Measurements from ENCODE around the gene CASP9. TPM values are rescaled to one million over a fixed set of nuclear protein-coding genes. Genes with fewer than 3 reads are reported as not detected.

The CASP9 gene
- total RNA-seq, 1 donor from 2014 or later = 8.5 TPM

DNA sequence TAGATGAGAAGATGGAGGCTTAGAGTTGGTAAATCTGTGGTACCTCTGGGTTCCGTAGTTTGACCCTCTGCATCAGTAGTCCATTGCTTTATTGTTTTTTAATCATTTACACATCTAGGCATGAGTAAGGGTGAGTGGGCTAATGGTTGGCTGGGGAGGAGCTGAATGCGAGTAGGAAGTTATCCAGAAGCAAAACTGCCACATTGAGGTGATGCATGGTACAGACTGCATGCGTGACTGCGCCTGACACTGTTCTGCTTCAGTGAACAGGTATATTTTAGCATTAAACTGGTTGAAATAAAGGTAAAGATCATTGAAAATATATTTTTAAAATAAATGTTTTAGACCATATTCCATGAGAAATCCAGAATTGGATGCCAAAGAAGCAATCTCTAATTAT lies 7.0 kb upstream of the CASP9 start:
- no peak overlapping the region for H3K27ac ChIP-seq (ENCODE audit: low read depth, low read length)
- peaks cover 5% of the 10 kb centered on the region for H4K20me1 ChIP-seq (ENCODE audit: insufficient read depth, low read length)
- no peaks in the 10 kb centered on the region for H3K4me1 Mint-ChIP-seq (ENCODE audit: low read depth, unreplicated experiment)
- no peak for DNase-seq (ENCODE audit: low read depth)
- FAIRE-seq = no peak
- peaks cover 27% of the 10 kb centered on the region for H3K79me2 ChIP-seq (ENCODE audit: insufficient read depth, low read length)
- H3K9me3 Mint-ChIP-seq (ENCODE audit: unreplicated experiment) = no peaks in the 10 kb centered on the region
- H3K4me2 ChIP-seq (ENCODE audit: low read length) = no peak overlapping the region
- H3K4me3 Mint-ChIP-seq (ENCODE audit: unreplicated experiment) = no peak overlapping the region
- peaks cover 3% of the 10 kb centered on the region for H3K36me3 Mint-ChIP-seq (ENCODE audit: low read depth, unreplicated experiment)
- no peaks in the 10 kb centered on the region for H3K27me3 ChIP-seq (ENCODE audit: insufficient read depth, low read length)
- H2AFZ ChIP-seq (ENCODE audit: low read depth, low read length) = no peak overlapping the region
- H3K27ac Mint-ChIP-seq (ENCODE audit: unreplicated experiment) = no peak overlapping the region
- TF ChIP-seq, protein P1, sequence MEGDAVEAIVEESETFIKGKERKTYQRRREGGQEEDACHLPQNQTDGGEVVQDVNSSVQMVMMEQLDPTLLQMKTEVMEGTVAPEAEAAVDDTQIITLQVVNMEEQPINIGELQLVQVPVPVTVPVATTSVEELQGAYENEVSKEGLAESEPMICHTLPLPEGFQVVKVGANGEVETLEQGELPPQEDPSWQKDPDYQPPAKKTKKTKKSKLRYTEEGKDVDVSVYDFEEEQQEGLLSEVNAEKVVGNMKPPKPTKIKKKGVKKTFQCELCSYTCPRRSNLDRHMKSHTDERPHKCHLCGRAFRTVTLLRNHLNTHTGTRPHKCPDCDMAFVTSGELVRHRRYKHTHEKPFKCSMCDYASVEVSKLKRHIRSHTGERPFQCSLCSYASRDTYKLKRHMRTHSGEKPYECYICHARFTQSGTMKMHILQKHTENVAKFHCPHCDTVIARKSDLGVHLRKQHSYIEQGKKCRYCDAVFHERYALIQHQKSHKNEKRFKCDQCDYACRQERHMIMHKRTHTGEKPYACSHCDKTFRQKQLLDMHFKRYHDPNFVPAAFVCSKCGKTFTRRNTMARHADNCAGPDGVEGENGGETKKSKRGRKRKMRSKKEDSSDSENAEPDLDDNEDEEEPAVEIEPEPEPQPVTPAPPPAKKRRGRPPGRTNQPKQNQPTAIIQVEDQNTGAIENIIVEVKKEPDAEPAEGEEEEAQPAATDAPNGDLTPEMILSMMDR (IDR thresholded peaks at IDR 0.05; ENCODE audit: insufficient read depth, low read depth, low read length) = no peak
- TF ChIP-seq EZH2 (IDR thresholded peaks at IDR 0.05; ENCODE audit: insufficient read depth, low read length) = no peak
- H3K9me3 ChIP-seq (ENCODE audit: insufficient read depth, low read depth, low read length) = no peaks in the 10 kb centered on the region
- H3K4me3 ChIP-seq (ENCODE audit: insufficient read depth, low read depth, low read length) = no peak overlapping the region
- peaks cover 9% of the 10 kb centered on the region for H3K4me1 ChIP-seq (ENCODE audit: insufficient read depth, low read length)
- H3K9ac ChIP-seq (ENCODE audit: low read length) = no peak overlapping the region
- no peaks in the 10 kb centered on the region for H3K27me3 Mint-ChIP-seq (ENCODE audit: low read depth, unreplicated experiment)
- H3K36me3 ChIP-seq (ENCODE audit: insufficient read depth, low read length) = peaks cover 5% of the 10 kb centered on the region

DNA sequence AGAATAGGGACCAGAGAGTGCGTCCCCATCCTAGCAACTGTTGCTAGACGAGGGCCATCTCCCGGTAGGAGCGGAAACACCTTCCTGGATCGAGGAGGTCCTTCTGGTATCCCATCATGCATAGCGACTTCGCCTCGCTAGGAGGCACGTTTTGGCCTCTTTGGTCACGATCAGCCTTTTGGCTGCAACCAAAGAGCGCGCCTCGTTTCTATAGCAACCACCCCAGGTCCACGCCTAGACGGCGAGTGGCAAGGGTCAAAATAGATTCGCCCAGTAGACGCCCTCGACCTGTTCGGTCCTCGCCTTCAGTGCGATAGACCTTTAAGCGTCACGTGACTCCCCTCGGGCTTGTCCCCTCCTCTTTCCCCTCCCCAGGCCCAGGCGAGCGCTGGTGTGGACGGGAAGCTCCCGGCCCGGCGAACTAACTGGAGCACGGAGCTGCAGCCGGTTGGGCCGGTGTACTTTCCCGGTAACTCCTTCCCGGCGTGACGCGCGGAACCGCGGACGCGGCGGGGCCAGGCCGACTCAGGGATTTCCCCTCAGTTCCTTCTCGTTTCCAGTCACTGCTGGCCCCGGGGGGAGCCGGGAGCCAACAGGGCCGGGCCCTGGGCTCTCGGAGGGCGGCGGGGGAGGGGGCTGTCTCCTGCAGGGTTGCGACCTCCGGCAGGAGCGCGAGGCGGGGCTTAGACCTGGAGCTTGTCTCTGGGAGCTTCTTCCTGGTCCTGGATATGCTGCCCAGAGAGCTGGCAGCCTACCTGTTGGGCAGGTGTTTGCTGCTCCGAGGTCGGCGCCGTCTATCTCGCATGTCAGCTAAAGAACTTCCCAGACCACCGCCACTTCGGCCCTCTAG lies 2.7 kb upstream of the CASP9 start, which contains the start of gene DNAJC16:
DNAJC16 (plus strand) TSS at position 359 of the 850 bp plus-strand sequence. CDS start 2,258 bp downstream, outside the sequence.
- peaks cover 18% of the 10 kb centered on the region for H3K4me1 ChIP-seq (ENCODE audit: insufficient read depth, low read length)
- DNase-seq (ENCODE audit: low read depth) (peak; percentile 99), FAIRE-seq (peak; percentile 90)
- H4K20me1 ChIP-seq (ENCODE audit: insufficient read depth, low read length) = peaks cover 5% of the 10 kb centered on the region
- peak within 1 kb of the TSS; percentile 90 for H3K9ac ChIP-seq (ENCODE audit: low read length)
- peak within 1 kb of the TSS; percentile 81 for H3K4me3 ChIP-seq (ENCODE audit: insufficient read depth, low read depth, low read length)
- H3K36me3 ChIP-seq (ENCODE audit: insufficient read depth, low read length) = no peaks in the 10 kb centered on the region
- H3K36me3 Mint-ChIP-seq (ENCODE audit: low read depth, unreplicated experiment) = peaks cover 3% of the 10 kb centered on the region
- H3K27ac ChIP-seq (ENCODE audit: low read depth, low read length) = peak within 1 kb of the TSS; percentile 80
- H3K4me2 ChIP-seq (ENCODE audit: low read length) = peak within 1 kb of the TSS; percentile 94
- H3K9me3 Mint-ChIP-seq (ENCODE audit: unreplicated experiment) = no peaks in the 10 kb centered on the region
- H3K4me3 Mint-ChIP-seq (ENCODE audit: unreplicated experiment) = peak within 1 kb of the TSS; percentile 86
- peaks cover 6% of the 10 kb centered on the region for H3K4me1 Mint-ChIP-seq (ENCODE audit: low read depth, unreplicated experiment)
- peak within 1 kb of the TSS; percentile 89 for H3K27ac Mint-ChIP-seq (ENCODE audit: unreplicated experiment)
- peak within 1 kb of the TSS; percentile 95 for H2AFZ ChIP-seq (ENCODE audit: low read depth, low read length)
- no peaks in the 10 kb centered on the region for H3K27me3 Mint-ChIP-seq (ENCODE audit: low read depth, unreplicated experiment)
- H3K9me3 ChIP-seq (ENCODE audit: insufficient read depth, low read depth, low read length) = no peaks in the 10 kb centered on the region
- peaks cover 24% of the 10 kb centered on the region for H3K79me2 ChIP-seq (ENCODE audit: insufficient read depth, low read length)
- no peaks in the 10 kb centered on the region for H3K27me3 ChIP-seq (ENCODE audit: insufficient read depth, low read length)
- no peak for TF ChIP-seq EZH2 (IDR thresholded peaks at IDR 0.05; ENCODE audit: insufficient read depth, low read length)
- TF ChIP-seq, protein P1 (IDR thresholded peaks at IDR 0.05; ENCODE audit: insufficient read depth, low read depth, low read length) = no peak
